ENCODE results near the gene ZFAND6.
"Not testable (repeated sequence)": the region's sequence is repeated elsewhere in the genome, so short reads cannot be mapped to it uniquely, and the experiment has no call there.

DNA sequence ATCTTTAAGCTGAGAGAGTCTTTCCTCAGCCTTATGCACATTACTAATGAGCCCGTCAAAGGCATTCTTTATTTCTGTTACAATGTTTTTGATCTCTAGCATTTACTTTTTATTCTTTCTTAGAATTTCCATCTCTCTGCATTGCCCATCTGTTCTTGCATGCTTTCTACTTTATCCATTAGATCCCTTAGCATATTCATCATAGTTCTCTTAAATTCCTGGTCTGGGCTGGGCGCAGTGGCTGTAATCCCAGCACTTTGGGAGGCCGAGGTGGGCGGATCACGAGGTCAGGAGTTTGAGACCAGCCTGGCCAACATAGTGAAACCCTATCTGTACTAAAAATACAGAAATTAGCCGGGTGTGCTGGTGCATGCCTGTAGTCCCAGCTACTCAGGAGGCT, 39.3 kb upstream of the ZFAND6 start:
- TF ChIP-seq, protein P1, sequence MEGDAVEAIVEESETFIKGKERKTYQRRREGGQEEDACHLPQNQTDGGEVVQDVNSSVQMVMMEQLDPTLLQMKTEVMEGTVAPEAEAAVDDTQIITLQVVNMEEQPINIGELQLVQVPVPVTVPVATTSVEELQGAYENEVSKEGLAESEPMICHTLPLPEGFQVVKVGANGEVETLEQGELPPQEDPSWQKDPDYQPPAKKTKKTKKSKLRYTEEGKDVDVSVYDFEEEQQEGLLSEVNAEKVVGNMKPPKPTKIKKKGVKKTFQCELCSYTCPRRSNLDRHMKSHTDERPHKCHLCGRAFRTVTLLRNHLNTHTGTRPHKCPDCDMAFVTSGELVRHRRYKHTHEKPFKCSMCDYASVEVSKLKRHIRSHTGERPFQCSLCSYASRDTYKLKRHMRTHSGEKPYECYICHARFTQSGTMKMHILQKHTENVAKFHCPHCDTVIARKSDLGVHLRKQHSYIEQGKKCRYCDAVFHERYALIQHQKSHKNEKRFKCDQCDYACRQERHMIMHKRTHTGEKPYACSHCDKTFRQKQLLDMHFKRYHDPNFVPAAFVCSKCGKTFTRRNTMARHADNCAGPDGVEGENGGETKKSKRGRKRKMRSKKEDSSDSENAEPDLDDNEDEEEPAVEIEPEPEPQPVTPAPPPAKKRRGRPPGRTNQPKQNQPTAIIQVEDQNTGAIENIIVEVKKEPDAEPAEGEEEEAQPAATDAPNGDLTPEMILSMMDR (IDR thresholded peaks at IDR 0.05): not testable (repeated sequence)
- TF ChIP-seq POLR2A, POLR2AphosphoS5 (IDR thresholded peaks at IDR 0.05): not testable (repeated sequence)

All from breast epithelium (tissue), 3 donors.